CD4-positive, alpha-beta T cell (primary cell): ENCODE data around the gene PRM2. TPM values are rescaled to one million over a fixed set of nuclear protein-coding genes. Genes with fewer than 3 reads are reported as not detected.

ENCODE experiments used
- ATAC-seq: fragments of 200-7000 bp; cut with Tn5 transposase; one replicate; pipeline ENCODE4 v1.10.0; 2022; ENCODE audit warnings: mild to moderate bottlenecking; ENCODE audit not compliant: poor library complexity
- CTCF ChIA-PET: fragments of 350-600 bp; sonication (Branson Sonifier 250); formaldehyde crosslinking; loops from one replicate; lab custom pipeline; 2021; ENCODE audit warnings: antibody characterized with exemption, inconsistent platforms; lab: Charles Lee
- POLR2A ChIA-PET: fragments of 350-600 bp; sonication (Branson Sonifier 250); formaldehyde crosslinking; loops from one replicate; lab custom pipeline; 2021; ENCODE audit warnings: antibody characterized with exemption, inconsistent platforms; lab: Charles Lee
- DNase-seq, 14 experiments: peaks; one replicate each; pipeline ENCODE4 v3.0.0-alpha.2; 2013 to 2020; ENCODE audit warnings: mixed read lengths in 2 of 14
- H3K27ac ChIP-seq, 2 donors: one replicate each; pipeline versions ENCODE4 v1.5.1 to v1.7.0; 2013; ENCODE audit warnings: low read length in 2 of 2, low read depth in 1 of 2, mild to moderate bottlenecking in 1 of 2
- H3K27me3 ChIP-seq, 2 experiments: 1 replicate in 1 of 2; 2 replicates in 1 of 2; pipeline versions ENCODE4 v1.6.1 to v1.7.0; 2013; ENCODE audit warnings: low read length in 2 of 2, control low read depth in 1 of 2, mild to moderate bottlenecking in 1 of 2, moderate library complexity in 1 of 2; ENCODE audit not compliant: insufficient read depth in 2 of 2, control insufficient read depth in 1 of 2
- H3K36me3 ChIP-seq: one replicate; pipeline ENCODE4 v1.6.1; 2013; ENCODE audit warnings: low read length, control low read depth; ENCODE audit not compliant: insufficient read depth
- H3K4me1 ChIP-seq: one replicate; pipeline ENCODE4 v1.6.1; 2013; ENCODE audit warnings: low read length, control low read depth; ENCODE audit not compliant: insufficient read depth
- H3K4me3 ChIP-seq: one replicate; pipeline ENCODE4 v1.5.1; 2013; ENCODE audit warnings: mild to moderate bottlenecking, low read length, moderate library complexity
- H3K9me3 ChIP-seq, 2 experiments: 1 replicate in 1 of 2; 2 replicates in 1 of 2; pipeline versions ENCODE4 v1.6.1 to v1.7.0; 2013; ENCODE audit warnings: low read length in 2 of 2, mild to moderate bottlenecking in 2 of 2, control low read depth in 1 of 2, moderate library complexity in 1 of 2; ENCODE audit not compliant: control insufficient read depth in 1 of 2, insufficient read depth in 1 of 2
- H3K27ac Mint-ChIP-seq: one replicate; pipeline ENCODE4 v1.8.0; 2020; ENCODE audit warnings: mixed read lengths
- H3K27me3 Mint-ChIP-seq: one replicate; pipeline ENCODE4 v1.8.0; 2021; ENCODE audit warnings: mixed read lengths
- H3K36me3 Mint-ChIP-seq: one replicate; pipeline ENCODE4 v1.8.0; 2021; ENCODE audit warnings: low read depth, mixed read lengths
- H3K4me1 Mint-ChIP-seq: one replicate; pipeline ENCODE4 v1.8.0; 2021; ENCODE audit warnings: low read depth, mixed read lengths
- H3K4me3 Mint-ChIP-seq: one replicate; pipeline ENCODE4 v1.8.0; 2020; ENCODE audit warnings: mild to moderate bottlenecking, mixed read lengths
- H3K9me3 Mint-ChIP-seq: one replicate; pipeline ENCODE4 v1.8.0; 2020; ENCODE audit warnings: mixed read lengths
- intact Hi-C, 2 experiments: fragments of 100-400 bp; cut with DNase I in 1 of 2; cut with micrococcal nuclease in 1 of 2; formaldehyde crosslinking; loops; one replicate each; pipeline versions ENCODE4 v1.15.1 to v1.9.0; 2023 to 2025; cut with DNase I, micrococcal nuclease
- total RNA-seq, 174 experiments: library from RNA in 2 of 174; stranded (reverse) in 2 of 174; gene quantifications; one replicate each; pipeline ENCODE4 v1.2.3 and lab custom pipeline; 2021 to 2026
- TF ChIP-seq, protein P1 (sequence below): fragments of 200-600 bp; IDR thresholded peaks from one replicate; pipeline ENCODE4 v1.8.0; 2022; ENCODE audit warnings: antibody characterized with exemption, mild to moderate bottlenecking

The PRM2 gene
- total RNA-seq, 2 experiments from 2014 or later, result not detected

DNA sequence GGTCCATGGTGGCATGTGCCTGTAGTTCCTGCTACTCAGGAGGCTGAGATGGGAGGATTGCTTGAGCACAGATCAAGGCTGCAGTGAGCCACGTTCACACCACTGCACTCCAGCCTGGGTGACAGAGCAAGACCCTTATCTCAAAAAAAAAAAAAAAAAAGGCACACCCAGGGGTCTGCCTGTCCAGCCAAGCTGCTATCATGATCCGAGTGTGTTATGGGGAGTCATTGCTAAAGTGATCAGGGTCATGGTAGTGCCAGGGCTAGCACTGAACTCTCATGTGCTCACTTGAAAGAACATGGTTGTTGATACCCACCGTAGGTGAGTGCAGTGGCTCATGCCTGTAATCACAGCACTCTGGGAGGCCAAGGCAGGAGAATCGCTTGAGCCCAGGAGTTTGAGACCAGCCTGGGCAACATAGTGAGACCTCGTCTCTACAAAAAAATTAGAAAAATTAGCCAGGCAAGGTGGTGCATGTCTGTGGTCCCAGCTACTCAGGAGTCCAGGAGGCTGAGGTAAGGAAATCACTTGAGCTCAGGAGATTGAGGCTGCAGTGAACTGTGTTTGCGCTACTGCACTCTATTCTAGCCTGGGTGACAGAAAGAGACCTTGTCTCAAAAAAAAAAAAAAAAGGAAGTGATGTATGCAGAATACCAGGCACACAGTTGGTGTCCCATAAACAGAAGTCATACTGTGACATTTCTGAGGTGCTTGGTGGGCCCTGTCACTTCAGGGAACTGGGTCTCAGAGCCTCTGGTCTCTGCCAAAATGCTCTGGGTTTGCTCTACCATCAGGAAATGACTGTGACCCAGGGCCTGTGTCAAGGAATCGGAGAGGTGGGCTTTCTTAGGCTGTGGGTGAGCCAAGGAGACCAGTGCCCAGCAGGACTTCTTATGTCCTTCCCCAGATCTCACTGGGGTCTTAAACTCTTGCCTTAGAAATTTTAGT lies 2.7 kb upstream of the PRM2 start:
- H3K4me3 Mint-ChIP-seq, result no peak overlapping the region
- POLR2A ChIA-PET, result interaction anchor here (1.3 kb wide), 1 partner anchor 19 kb away, joined by 3 read pairs; no protein-coding TSS in a partner anchor
- no peak for DNase-seq
- no peaks in the 10 kb centered on the region for H3K4me1 Mint-ChIP-seq
- Histone ChIP-seq H3K27ac (no peak overlapping the region), H3K9me3 (no peaks in the 10 kb centered on the region), H3K4me3 (no peak overlapping the region), H3K27me3 (no peaks in the 10 kb centered on the region), H3K4me1 (no peaks in the 10 kb centered on the region), H3K36me3 (no peaks in the 10 kb centered on the region)
- CTCF ChIA-PET, result no interaction called here
- TF ChIP-seq, protein P1, sequence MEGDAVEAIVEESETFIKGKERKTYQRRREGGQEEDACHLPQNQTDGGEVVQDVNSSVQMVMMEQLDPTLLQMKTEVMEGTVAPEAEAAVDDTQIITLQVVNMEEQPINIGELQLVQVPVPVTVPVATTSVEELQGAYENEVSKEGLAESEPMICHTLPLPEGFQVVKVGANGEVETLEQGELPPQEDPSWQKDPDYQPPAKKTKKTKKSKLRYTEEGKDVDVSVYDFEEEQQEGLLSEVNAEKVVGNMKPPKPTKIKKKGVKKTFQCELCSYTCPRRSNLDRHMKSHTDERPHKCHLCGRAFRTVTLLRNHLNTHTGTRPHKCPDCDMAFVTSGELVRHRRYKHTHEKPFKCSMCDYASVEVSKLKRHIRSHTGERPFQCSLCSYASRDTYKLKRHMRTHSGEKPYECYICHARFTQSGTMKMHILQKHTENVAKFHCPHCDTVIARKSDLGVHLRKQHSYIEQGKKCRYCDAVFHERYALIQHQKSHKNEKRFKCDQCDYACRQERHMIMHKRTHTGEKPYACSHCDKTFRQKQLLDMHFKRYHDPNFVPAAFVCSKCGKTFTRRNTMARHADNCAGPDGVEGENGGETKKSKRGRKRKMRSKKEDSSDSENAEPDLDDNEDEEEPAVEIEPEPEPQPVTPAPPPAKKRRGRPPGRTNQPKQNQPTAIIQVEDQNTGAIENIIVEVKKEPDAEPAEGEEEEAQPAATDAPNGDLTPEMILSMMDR, result no peak
- H3K27ac Mint-ChIP-seq, result no peak overlapping the region
- intact Hi-C loops, result no loop called here
- no peaks in the 10 kb centered on the region for H3K9me3 Mint-ChIP-seq
- ATAC-seq, result no peak
- no peaks in the 10 kb centered on the region for H3K36me3 Mint-ChIP-seq
- H3K27me3 Mint-ChIP-seq, result no peaks in the 10 kb centered on the region

GRCh38 chr16:11277607-11278337 lies 1.5 kb upstream of the PRM2 start:
- intact Hi-C loops, result no loop called here
- no peak overlapping the region for H3K27ac Mint-ChIP-seq
- H3K36me3 Mint-ChIP-seq, result no peaks in the 10 kb centered on the region
- CTCF ChIA-PET, result no interaction called here
- no peaks in the 10 kb centered on the region for H3K27me3 Mint-ChIP-seq
- no peaks in the 10 kb centered on the region for H3K4me1 Mint-ChIP-seq
- POLR2A ChIA-PET, result interaction anchor here (1.3 kb wide), 1 partner anchor 20 kb away, joined by 3 read pairs; no protein-coding TSS in a partner anchor
- no peak for DNase-seq
- TF ChIP-seq, protein P1, result no peak
- Histone ChIP-seq H3K27me3 (no peaks in the 10 kb centered on the region), H3K9me3 (no peaks in the 10 kb centered on the region), H3K4me1 (no peaks in the 10 kb centered on the region), H3K27ac (no peak overlapping the region), H3K36me3 (no peaks in the 10 kb centered on the region), H3K4me3 (no peak overlapping the region)
- H3K9me3 Mint-ChIP-seq, result no peaks in the 10 kb centered on the region
- no peak overlapping the region for H3K4me3 Mint-ChIP-seq
- no peak for ATAC-seq

- ATAC-seq (no peak), DNase-seq (no peak)
- H3K36me3 Mint-ChIP-seq, result no peaks in the 10 kb centered on the region
- Histone ChIP-seq H3K4me3 (no peak overlapping the region), H3K4me1 (no peaks in the 10 kb centered on the region), H3K9me3 (no peaks in the 10 kb centered on the region), H3K27me3 (no peaks in the 10 kb centered on the region), H3K27ac (no peak overlapping the region), H3K36me3 (no peaks in the 10 kb centered on the region)
- TF ChIP-seq, protein P1, result no peak
- ChIA-PET POLR2A (no interaction called here), CTCF (no interaction called here)
- H3K9me3 Mint-ChIP-seq, result no peaks in the 10 kb centered on the region
- H3K4me3 Mint-ChIP-seq, result no peak overlapping the region
- H3K4me1 Mint-ChIP-seq, result no peaks in the 10 kb centered on the region
- H3K27ac Mint-ChIP-seq, result no peak overlapping the region
- H3K27me3 Mint-ChIP-seq, result no peaks in the 10 kb centered on the region
- intact Hi-C loops, result no loop called here
These were observed 765 bp upstream of the PRM2 start for GRCh38 chr16:11276896-11277593.
